Osteoblast (primary cell): ENCODE data around the gene SLC12A3. TPM values are rescaled to one million over a fixed set of nuclear protein-coding genes. Genes with fewer than 3 reads are reported as not detected.

Experiments used
- DNase-seq: peaks from one replicate; pipeline ENCODE4 v3.0.0; 2011; ENCODE audit warnings: low spot score, mixed read lengths; ENCODE audit not compliant: insufficient read length; ENCODE audit errors: missing footprints
- H2AFZ ChIP-seq: 2 replicates; pipeline ENCODE4 v1.6.0; 2011; ENCODE audit warnings: mild to moderate bottlenecking, low read length
- H3K27ac ChIP-seq: 2 replicates; pipeline ENCODE4 v1.5.1; 2011; ENCODE audit warnings: mild to moderate bottlenecking, low read depth, low read length, moderate library complexity
- H3K27me3 ChIP-seq: 2 replicates; pipeline ENCODE4 v1.6.0; 2012; ENCODE audit warnings: mild to moderate bottlenecking, control low read depth, inconsistent platforms, low read length, moderate library complexity; ENCODE audit not compliant: insufficient read depth
- H3K36me3 ChIP-seq: 2 replicates; pipeline ENCODE4 v1.5.1; 2011; ENCODE audit warnings: mild to moderate bottlenecking, low read length, control low read depth, moderate library complexity; ENCODE audit not compliant: insufficient read depth
- H3K4me1 ChIP-seq: 2 replicates; pipeline ENCODE4 v1.5.1; 2011; ENCODE audit warnings: mild to moderate bottlenecking, low read length, control low read depth, moderate library complexity; ENCODE audit not compliant: insufficient read depth
- H3K4me2 ChIP-seq: 2 replicates; pipeline ENCODE4 v1.6.0; 2011; ENCODE audit warnings: mild to moderate bottlenecking, low read length; ENCODE audit not compliant: insufficient read depth
- H3K4me3 ChIP-seq: fragments of 200-600 bp; sonication (generic); 3 replicates; pipeline ENCODE4 v1.5.1; 2012; ENCODE audit warnings: mild to moderate bottlenecking, low read length, inconsistent platforms; ENCODE audit not compliant: insufficient read depth
- H3K79me2 ChIP-seq: 2 replicates; pipeline ENCODE4 v1.6.0; 2012; ENCODE audit warnings: mild to moderate bottlenecking, low read length, control low read depth, inconsistent platforms; ENCODE audit not compliant: insufficient read depth
- H3K9me3 ChIP-seq: 2 replicates; pipeline ENCODE4 v1.5.1; 2011; ENCODE audit warnings: low read depth, low read length, control low read depth
- H4K20me1 ChIP-seq: 2 replicates; pipeline ENCODE4 v1.6.0; 2012; ENCODE audit warnings: mild to moderate bottlenecking, low read length, control low read depth; ENCODE audit not compliant: insufficient read depth
- total RNA-seq: library from RNA; depleted of rRNA; stranded (reverse); fragments of >200 nt; gene quantifications from 2 replicates; pipeline ENCODE4 v1.2.3, GENCODE V29; 2012
- TF ChIP-seq, protein P1 (sequence below): IDR thresholded peaks from 2 replicates; pipeline ENCODE4 v1.5.1; 2011; ENCODE audit warnings: mild to moderate bottlenecking, low read depth, low read length, moderate library complexity; ENCODE audit errors: extremely low read depth

SLC12A3 gene
- total RNA-seq, 1 donor = not detected

- H2AFZ ChIP-seq = no peak overlapping the region
- no peaks in the 10 kb centered on the region for H3K4me1 ChIP-seq
- H3K79me2 ChIP-seq = no peaks in the 10 kb centered on the region
- H3K4me2 ChIP-seq = no peak overlapping the region
- H4K20me1 ChIP-seq = no peaks in the 10 kb centered on the region
- DNase-seq = no peak
- no peaks in the 10 kb centered on the region for H3K9me3 ChIP-seq
- no peaks in the 10 kb centered on the region for H3K36me3 ChIP-seq
- H3K4me3 ChIP-seq = no peak overlapping the region
- H3K27me3 ChIP-seq = peaks cover 16% of the 10 kb centered on the region
- H3K27ac ChIP-seq = no peak overlapping the region
- TF ChIP-seq, protein P1, sequence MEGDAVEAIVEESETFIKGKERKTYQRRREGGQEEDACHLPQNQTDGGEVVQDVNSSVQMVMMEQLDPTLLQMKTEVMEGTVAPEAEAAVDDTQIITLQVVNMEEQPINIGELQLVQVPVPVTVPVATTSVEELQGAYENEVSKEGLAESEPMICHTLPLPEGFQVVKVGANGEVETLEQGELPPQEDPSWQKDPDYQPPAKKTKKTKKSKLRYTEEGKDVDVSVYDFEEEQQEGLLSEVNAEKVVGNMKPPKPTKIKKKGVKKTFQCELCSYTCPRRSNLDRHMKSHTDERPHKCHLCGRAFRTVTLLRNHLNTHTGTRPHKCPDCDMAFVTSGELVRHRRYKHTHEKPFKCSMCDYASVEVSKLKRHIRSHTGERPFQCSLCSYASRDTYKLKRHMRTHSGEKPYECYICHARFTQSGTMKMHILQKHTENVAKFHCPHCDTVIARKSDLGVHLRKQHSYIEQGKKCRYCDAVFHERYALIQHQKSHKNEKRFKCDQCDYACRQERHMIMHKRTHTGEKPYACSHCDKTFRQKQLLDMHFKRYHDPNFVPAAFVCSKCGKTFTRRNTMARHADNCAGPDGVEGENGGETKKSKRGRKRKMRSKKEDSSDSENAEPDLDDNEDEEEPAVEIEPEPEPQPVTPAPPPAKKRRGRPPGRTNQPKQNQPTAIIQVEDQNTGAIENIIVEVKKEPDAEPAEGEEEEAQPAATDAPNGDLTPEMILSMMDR = no peak
These were observed 32.2 kb downstream of the SLC12A3 start for GRCh38 chr16:56897026-56897799.

- no peak for DNase-seq
- H3K4me3 ChIP-seq = no peak overlapping the region
- TF ChIP-seq, protein P1 = no peak
- H4K20me1 ChIP-seq = no peaks in the 10 kb centered on the region
- no peak overlapping the region for H3K4me2 ChIP-seq
- no peak overlapping the region for H3K27ac ChIP-seq
- H2AFZ ChIP-seq = no peak overlapping the region
- no peaks in the 10 kb centered on the region for H3K4me1 ChIP-seq
- no peaks in the 10 kb centered on the region for H3K36me3 ChIP-seq
- H3K9me3 ChIP-seq = no peaks in the 10 kb centered on the region
- peaks cover 17% of the 10 kb centered on the region for H3K27me3 ChIP-seq
- no peaks in the 10 kb centered on the region for H3K79me2 ChIP-seq
These were observed 33.8 kb downstream of the SLC12A3 start for GRCh38 chr16:56898847-56899246.

GRCh38 chr16:56903866-56904265, 38.9 kb downstream of the SLC12A3 start:
- H3K4me2 ChIP-seq = no peak overlapping the region
- H4K20me1 ChIP-seq = no peaks in the 10 kb centered on the region
- H3K27me3 ChIP-seq = peaks cover 13% of the 10 kb centered on the region
- no peaks in the 10 kb centered on the region for H3K4me1 ChIP-seq
- H3K9me3 ChIP-seq = no peaks in the 10 kb centered on the region
- H3K27ac ChIP-seq = no peak overlapping the region
- no peak overlapping the region for H2AFZ ChIP-seq
- H3K36me3 ChIP-seq = no peaks in the 10 kb centered on the region
- H3K79me2 ChIP-seq = no peaks in the 10 kb centered on the region
- TF ChIP-seq, protein P1 = no peak
- DNase-seq = no peak
- no peak overlapping the region for H3K4me3 ChIP-seq

DNA sequence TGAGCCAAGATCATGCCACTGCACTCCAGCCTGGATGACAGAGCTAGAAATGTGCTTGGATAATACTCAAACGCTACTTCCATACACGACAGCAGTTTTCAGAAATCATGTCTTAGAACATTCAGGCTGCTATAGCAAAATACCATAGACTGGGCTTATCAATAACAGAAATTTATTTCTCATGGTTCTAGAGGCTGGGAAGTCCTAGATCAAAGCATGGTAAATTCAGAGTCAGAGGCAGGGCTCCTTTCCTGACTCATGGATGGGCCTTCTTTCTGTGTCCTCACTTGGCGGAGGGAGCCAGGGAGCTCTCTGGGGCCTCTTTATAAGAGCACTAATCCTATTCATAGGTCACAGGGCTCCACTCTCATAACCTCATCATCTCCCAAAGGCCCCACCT, 42.4 kb downstream of the SLC12A3 start:
- H3K36me3 ChIP-seq = no peaks in the 10 kb centered on the region
- TF ChIP-seq, protein P1 = no peak
- H2AFZ ChIP-seq = no peak overlapping the region
- H3K27ac ChIP-seq = no peak overlapping the region
- no peaks in the 10 kb centered on the region for H3K79me2 ChIP-seq
- no peaks in the 10 kb centered on the region for H4K20me1 ChIP-seq
- no peaks in the 10 kb centered on the region for H3K27me3 ChIP-seq
- H3K4me2 ChIP-seq = no peak overlapping the region
- no peak for DNase-seq
- H3K4me1 ChIP-seq = peaks cover 26% of the 10 kb centered on the region
- H3K9me3 ChIP-seq = no peaks in the 10 kb centered on the region
- no peak overlapping the region for H3K4me3 ChIP-seq
